MG63 (cell line): Measurements from ENCODE around the gene COQ8B. TPM values are rescaled to one million over a fixed set of nuclear protein-coding genes. Genes with fewer than 3 reads are reported as not detected.
"Not testable (repeated sequence)": the region's sequence is repeated elsewhere in the genome, so short reads cannot be mapped to it uniquely, and the experiment has no call there.

Experiments used
- DNase-seq: peaks from one replicate; pipeline ENCODE4 v3.0.0-alpha.2; 2020
- H3K27me3 ChIP-seq: fragments of 250-450 bp; sonication (Bioruptor Pico); 2 replicates; pipeline ENCODE4 v1.5.1; 2020; ENCODE audit warnings: mild to moderate bottlenecking, moderate library complexity
- H3K36me3 ChIP-seq: fragments of 250-450 bp; sonication (Bioruptor Pico); 2 replicates; pipeline ENCODE4 v1.5.1; 2020; ENCODE audit warnings: mild to moderate bottlenecking, moderate library complexity
- H3K4me3 ChIP-seq: fragments of 250-450 bp; sonication (Bioruptor Pico); 2 replicates; pipeline ENCODE4 v1.5.1; 2020; ENCODE audit warnings: mild to moderate bottlenecking, moderate library complexity
- H3K9me3 ChIP-seq: fragments of 250-450 bp; sonication (Bioruptor Pico); 2 replicates; pipeline ENCODE4 v1.5.1; 2020; ENCODE audit warnings: mild to moderate bottlenecking, moderate library complexity
- total RNA-seq: library from RNA; depleted of rRNA; stranded (reverse); fragments of >200 nt; shearing (Covaris generic); gene quantifications from 2 replicates; pipeline ENCODE4 v1.2.3, GENCODE V29; 2014; ENCODE audit warnings: low replicate concordance; rRNA removed

COQ8B gene
- total RNA-seq, result 44.6 and 462 TPM in 2 replicates

DNA sequence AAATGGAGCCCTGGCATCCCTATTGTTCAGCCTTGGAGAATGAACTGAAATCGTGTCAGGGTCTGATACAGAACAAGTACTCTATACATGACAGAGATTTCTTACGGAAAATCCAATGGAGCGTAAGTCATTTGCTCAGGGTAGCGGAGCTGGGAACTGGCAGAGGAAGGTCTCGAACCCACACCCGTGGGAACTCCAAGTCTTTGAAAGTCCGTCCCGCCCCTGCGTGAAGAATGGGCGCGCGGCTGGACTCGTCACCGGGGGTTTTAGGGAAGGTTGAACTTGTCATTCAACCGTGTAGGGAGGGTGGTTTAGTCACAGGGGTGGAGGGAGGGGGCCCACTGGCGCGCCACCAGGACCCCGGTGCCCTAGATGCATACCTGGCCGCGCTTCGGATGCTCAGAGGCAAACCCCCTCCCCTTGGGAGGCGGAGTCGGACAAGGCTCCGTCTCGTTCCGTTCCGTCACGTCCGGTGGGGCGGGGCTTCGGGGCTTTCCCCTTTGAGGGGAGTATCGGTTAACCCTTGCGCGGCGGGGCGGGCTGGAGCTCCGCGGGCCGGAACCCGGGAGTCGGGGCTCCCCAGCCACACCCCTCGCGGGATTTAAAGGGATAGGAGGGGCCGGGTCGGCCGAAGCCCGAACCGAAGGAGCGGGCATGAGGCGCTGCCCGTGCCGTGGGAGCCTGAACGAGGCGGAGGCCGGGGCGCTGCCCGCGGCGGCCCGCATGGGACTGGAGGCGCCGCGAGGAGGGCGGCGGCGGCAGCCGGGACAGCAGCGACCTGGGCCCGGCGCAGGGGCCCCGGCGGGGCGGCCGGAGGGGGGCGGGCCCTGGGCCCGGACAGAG is at the start of gene COQ8B, which contains the start of gene ITPKC:
TSS of gene COQ8B (minus strand) at position 405 of the 843 bp plus-strand sequence. CDS start 2,254 bp downstream, outside the sequence.
TSS of gene ITPKC (plus strand) at position 631 of the 843 bp plus-strand sequence. CDS start at position 655, 24 bp downstream.
- peak within 1 kb of the TSS; percentile 63 for H3K4me3 ChIP-seq

DNA sequence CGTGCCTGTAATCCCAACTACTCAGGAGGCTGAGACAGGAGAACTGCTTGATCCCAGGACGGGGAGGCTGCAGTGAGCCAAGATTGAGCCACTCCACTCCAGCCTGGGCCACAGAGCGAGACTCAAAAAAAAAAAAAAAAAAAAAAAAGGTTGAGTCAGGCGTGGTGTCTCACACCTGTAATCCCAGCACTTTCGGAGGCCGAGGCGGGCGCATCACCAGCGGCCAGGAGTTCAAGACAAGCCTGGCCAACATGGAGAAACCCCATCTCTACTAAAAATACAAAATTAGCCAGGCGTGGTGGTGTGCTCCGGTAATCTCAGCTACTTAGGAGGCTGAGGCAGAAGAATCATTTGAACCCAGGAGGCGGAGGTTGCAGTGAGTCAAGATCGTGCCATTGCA is 49.7 kb upstream of the COQ8B start:
- not testable (repeated sequence) for DNase-seq, H3K27me3 ChIP-seq, H3K9me3 ChIP-seq, H3K4me3 ChIP-seq
- peaks cover 57% of the 10 kb centered on the region for H3K36me3 ChIP-seq

More for the DNA sequence above, at the start of gene COQ8B, which contains the start of gene ITPKC:
- Histone ChIP-seq H3K36me3 (peaks cover 18% of the 10 kb centered on the region), H3K27me3 (no peaks in the 10 kb centered on the region), H3K9me3 (no peaks in the 10 kb centered on the region)
- DNase-seq, result peak; percentile 99

- DNase-seq, result no peak
- Histone ChIP-seq H3K36me3 (peaks cover 80% of the 10 kb centered on the region), H3K4me3 (no peak overlapping the region), H3K27me3 (no peaks in the 10 kb centered on the region), H3K9me3 (no peaks in the 10 kb centered on the region)
These were observed 47.3 kb upstream of the COQ8B start for GRCh38 chr19:40763963-40764362.

GRCh38 chr19:40763526-40763925 is 46.8 kb upstream of the COQ8B start:
- peaks cover 84% of the 10 kb centered on the region for H3K36me3 ChIP-seq
- H3K4me3 ChIP-seq, result no peak overlapping the region
- no peaks in the 10 kb centered on the region for H3K27me3 ChIP-seq
- H3K9me3 ChIP-seq, result no peaks in the 10 kb centered on the region
- DNase-seq, result no peak

- H3K9me3 ChIP-seq, result no peaks in the 10 kb centered on the region
- DNase-seq, result no peak
- H3K4me3 ChIP-seq, result no peak overlapping the region
- peaks cover 90% of the 10 kb centered on the region for H3K36me3 ChIP-seq
- H3K27me3 ChIP-seq, result no peaks in the 10 kb centered on the region
These were observed 46.2 kb upstream of the COQ8B start for GRCh38 chr19:40762754-40763470.

GRCh38 chr19:40759352-40759751 is 42.7 kb upstream of the COQ8B start:
- H3K9me3 ChIP-seq, result no peaks in the 10 kb centered on the region
- H3K4me3 ChIP-seq, result no peak overlapping the region
- DNase-seq, result no peak
- peaks cover 94% of the 10 kb centered on the region for H3K36me3 ChIP-seq
- H3K27me3 ChIP-seq, result no peaks in the 10 kb centered on the region

DNA sequence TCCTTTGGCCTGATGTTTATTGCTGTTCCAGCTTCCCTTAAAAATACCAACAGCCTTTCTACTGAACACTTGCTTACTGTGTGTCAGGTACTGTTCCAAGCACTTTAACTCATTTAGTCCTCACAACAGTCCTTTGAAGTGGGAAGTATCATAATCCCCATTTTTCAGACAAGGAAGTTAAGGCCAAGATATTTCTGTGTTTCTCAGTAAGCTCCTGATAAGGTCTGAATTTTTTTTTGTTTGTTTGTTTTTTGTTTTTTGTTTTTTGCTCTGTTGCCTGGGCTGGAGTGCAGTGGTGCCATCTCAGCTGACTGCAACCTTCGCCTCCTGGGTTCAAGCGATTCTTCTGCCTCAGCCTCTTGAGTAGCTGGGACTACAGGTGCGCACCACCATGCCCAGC is 41.8 kb upstream of the COQ8B start:
- Histone ChIP-seq H3K27me3 (no peaks in the 10 kb centered on the region), H3K36me3 (peaks cover 92% of the 10 kb centered on the region), H3K4me3 (no peak overlapping the region), H3K9me3 (no peaks in the 10 kb centered on the region)
- DNase-seq, result no peak

GRCh38 chr19:40756502-40757110 is 39.9 kb upstream of the COQ8B start:
- peaks cover 89% of the 10 kb centered on the region for H3K36me3 ChIP-seq
- no peak for DNase-seq
- H3K27me3 ChIP-seq, result no peaks in the 10 kb centered on the region
- H3K9me3 ChIP-seq, result no peaks in the 10 kb centered on the region
- no peak overlapping the region for H3K4me3 ChIP-seq

DNA sequence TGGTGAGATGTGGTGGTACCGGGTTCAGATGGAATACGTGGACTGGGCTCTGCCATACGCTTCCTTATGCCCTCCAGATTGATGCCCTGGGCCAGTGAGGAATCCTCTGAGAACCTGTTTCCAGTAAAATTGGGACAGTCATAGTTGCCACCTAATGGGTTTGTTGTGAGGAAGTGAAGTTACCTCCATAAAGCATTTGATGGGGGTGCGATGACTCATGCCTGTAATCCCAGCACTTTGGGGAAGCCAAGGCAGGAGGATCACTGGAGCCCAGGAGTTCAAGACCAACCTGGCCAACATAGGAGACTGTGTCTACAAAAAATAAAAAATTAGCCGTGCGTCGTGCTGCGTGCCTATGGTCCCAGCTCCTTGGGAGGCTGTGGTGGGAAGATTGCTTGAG is 39.1 kb upstream of the COQ8B start:
- no peaks in the 10 kb centered on the region for H3K27me3 ChIP-seq
- H3K4me3 ChIP-seq, result no peak overlapping the region
- no peak for DNase-seq
- H3K36me3 ChIP-seq, result peaks cover 85% of the 10 kb centered on the region
- H3K9me3 ChIP-seq, result no peaks in the 10 kb centered on the region

GRCh38 chr19:40755248-40755624 is 38.5 kb upstream of the COQ8B start:
- Histone ChIP-seq H3K36me3 (peaks cover 79% of the 10 kb centered on the region), H3K4me3 (no peak overlapping the region), H3K9me3 (no peaks in the 10 kb centered on the region), H3K27me3 (no peaks in the 10 kb centered on the region)
- DNase-seq, result no peak

DNA sequence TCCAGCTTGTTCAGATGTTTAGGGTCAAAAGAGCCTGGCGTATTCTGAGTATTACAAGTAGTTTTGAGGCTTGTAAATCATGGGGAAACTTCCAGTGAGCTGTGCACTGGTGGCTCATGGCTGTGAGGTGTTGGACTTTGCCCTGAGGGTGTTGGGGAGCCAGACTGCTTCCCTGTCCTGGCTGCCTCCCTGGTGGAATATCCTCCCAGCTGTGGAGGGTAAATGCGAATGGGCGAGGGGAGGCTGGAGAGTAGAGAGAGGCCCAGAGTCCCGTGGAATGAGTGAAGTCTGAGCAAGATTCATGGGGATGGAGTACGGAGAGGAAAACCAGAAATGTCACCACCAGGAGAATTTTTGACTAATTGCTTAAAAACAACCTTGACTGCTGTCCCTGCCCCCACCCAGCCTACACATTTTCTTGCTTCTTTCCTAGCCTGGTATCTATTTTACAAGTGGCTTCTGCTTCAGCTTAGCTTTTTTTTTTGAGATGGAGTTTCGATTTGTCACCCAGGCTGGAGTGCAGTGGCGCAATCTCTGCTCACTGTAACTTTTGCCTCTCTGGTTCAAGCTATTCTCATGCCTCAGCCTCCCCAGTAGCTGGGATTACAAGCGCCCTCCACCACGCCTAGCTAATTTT is 38.0 kb upstream of the COQ8B start:
- peaks cover 74% of the 10 kb centered on the region for H3K36me3 ChIP-seq
- H3K9me3 ChIP-seq, result no peaks in the 10 kb centered on the region
- no peak overlapping the region for H3K4me3 ChIP-seq
- no peaks in the 10 kb centered on the region for H3K27me3 ChIP-seq
- no peak for DNase-seq

DNA sequence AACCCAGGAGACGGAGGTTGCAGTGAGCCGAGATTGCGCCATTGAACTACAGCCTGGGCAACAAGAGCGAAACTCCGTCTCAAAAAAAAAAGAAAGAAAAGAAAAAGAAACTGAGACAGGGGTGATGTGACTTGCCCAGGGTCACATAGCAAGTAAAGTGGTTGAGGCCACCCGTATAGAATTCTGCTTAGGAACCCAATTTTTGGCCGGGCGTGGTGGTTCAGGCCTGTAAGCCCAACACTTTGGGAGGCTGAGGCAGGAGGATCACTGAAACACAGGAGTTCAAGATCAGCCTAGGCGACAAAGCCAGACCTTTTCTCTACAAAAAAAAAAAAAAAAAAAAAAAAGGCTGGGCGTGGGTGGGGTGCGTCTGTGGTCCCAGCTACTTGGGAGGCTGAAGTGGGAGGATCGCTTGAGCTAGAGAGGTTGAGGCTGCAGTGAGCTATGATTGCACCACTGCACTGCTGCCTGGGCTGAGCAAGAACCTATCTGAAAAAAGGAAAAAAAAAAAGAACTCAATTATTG is 35.6 kb upstream of the COQ8B start:
- H3K9me3 ChIP-seq, result no peaks in the 10 kb centered on the region
- H3K36me3 ChIP-seq, result peaks cover 52% of the 10 kb centered on the region
- no peaks in the 10 kb centered on the region for H3K27me3 ChIP-seq
- no peak for DNase-seq
- peak overlapping the region; percentile 84 for H3K4me3 ChIP-seq

DNA sequence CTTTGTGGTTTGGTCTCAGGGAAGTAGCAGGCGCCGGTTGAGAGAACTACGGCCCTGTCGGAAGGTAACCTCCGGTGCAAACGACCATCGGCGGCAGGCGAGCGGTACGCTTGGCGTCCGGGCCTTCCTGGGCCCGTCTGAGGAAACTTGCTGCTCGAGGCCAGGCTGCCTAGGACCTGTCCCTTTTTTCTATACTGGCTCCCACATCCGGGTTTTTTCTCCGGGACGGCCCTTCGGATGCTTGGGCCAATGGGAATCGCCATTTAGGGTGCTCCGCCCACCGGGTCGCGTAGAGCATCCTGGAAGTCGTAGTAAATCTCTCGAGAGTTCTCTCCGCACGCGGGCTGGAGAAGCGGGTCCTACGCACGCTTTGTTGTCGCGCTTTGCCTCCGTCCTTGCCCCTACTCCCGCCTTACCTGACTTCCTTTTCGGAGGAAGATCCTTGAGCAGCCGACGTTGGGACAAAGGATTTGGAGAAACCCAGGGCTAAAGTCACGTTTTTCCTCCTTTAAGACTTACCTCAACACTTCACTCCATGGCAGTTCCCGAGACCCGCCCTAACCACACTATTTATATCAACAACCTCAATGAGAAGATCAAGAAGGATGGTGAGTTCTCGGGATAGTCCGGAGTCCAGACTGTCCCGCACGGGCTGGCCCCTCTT is 34.3 kb upstream of the COQ8B start, which contains the start of gene SNRPA:
TSS of gene SNRPA (plus strand) at position 330 of the 664 bp plus-strand sequence. CDS start at position 536, 206 bp downstream.
- Histone ChIP-seq H3K9me3 (no peaks in the 10 kb centered on the region), H3K4me3 (peak within 1 kb of the TSS; percentile 84), H3K27me3 (no peaks in the 10 kb centered on the region), H3K36me3 (peaks cover 40% of the 10 kb centered on the region)
- DNase-seq, result peak; percentile 99

- peak; percentile 99 for DNase-seq
- H3K4me3 ChIP-seq, result peak within 1 kb of the TSS; percentile 84
- H3K36me3 ChIP-seq, result peaks cover 32% of the 10 kb centered on the region
- no peaks in the 10 kb centered on the region for H3K27me3 ChIP-seq
- H3K9me3 ChIP-seq, result no peaks in the 10 kb centered on the region
These were observed 33.6 kb upstream of the COQ8B start, which contains the start of gene ACTMAP for GRCh38 chr19:40750058-40750873. ACTMAP (minus strand) TSS chr19:40750477; CDS start chr19:40749803, 674 bp downstream.

GRCh38 chr19:40747536-40747935 is 30.9 kb upstream of the COQ8B start:
- no peaks in the 10 kb centered on the region for H3K9me3 ChIP-seq
- peaks cover 12% of the 10 kb centered on the region for H3K36me3 ChIP-seq
- H3K4me3 ChIP-seq, result no peak overlapping the region
- DNase-seq, result no peak
- no peaks in the 10 kb centered on the region for H3K27me3 ChIP-seq
